ENCODE data around the gene KIF16B.
"Not testable (repeated sequence)": the region's sequence is repeated elsewhere in the genome, so short reads cannot be mapped to it uniquely, and the experiment has no call there.

The KIF16B gene

GRCh38 chr20:16257021-16257420, 316.2 kb downstream of the KIF16B start:
- no peak for DNase-seq (ENCODE audit: low read depth)

GRCh38 chr20:16246870-16247269, 326.4 kb downstream of the KIF16B start:
- DNase-seq (ENCODE audit: low read depth): no peak

GRCh38 chr20:16246291-16246690, 327.0 kb downstream of the KIF16B start:
- DNase-seq (ENCODE audit: low read depth): no peak

GRCh38 chr20:16245879-16246278, 327.4 kb downstream of the KIF16B start:
- DNase-seq (ENCODE audit: low read depth): no peak

GRCh38 chr20:16244892-16245291, 328.4 kb downstream of the KIF16B start:
- DNase-seq (ENCODE audit: low read depth): no peak

GRCh38 chr20:16243470-16243869, 329.8 kb downstream of the KIF16B start:
- no peak for DNase-seq (ENCODE audit: low read depth)

- DNase-seq (ENCODE audit: low read depth): no peak
Observed at GRCh38 chr20:16241911-16242310, 331.3 kb downstream of the KIF16B start.

GRCh38 chr20:16240355-16240754, 332.9 kb downstream of the KIF16B start:
- no peak for DNase-seq (ENCODE audit: low read depth)

GRCh38 chr20:16236589-16237241, 336.5 kb downstream of the KIF16B start:
- no peak for DNase-seq (ENCODE audit: low read depth)

GRCh38 chr20:16230402-16230801, 342.8 kb downstream of the KIF16B start:
- no peak for DNase-seq (ENCODE audit: low read depth)

- DNase-seq (ENCODE audit: low read depth): no peak
Observed at GRCh38 chr20:16229813-16230212, 343.4 kb downstream of the KIF16B start.

- no peak for DNase-seq (ENCODE audit: low read depth)
Observed at GRCh38 chr20:16228722-16229121, 344.5 kb downstream of the KIF16B start.

GRCh38 chr20:16226961-16227360, 346.3 kb downstream of the KIF16B start:
- not testable (repeated sequence) for DNase-seq (ENCODE audit: low read depth)

- no peak for DNase-seq (ENCODE audit: low read depth)
Observed at GRCh38 chr20:16224836-16225235, 348.4 kb downstream of the KIF16B start.

- DNase-seq (ENCODE audit: low read depth): no peak
Observed at GRCh38 chr20:16222859-16223411, 350.3 kb downstream of the KIF16B start.
